Stimulated activated CD4-positive, alpha-beta T cell treated with anti-CD3 and anti-CD28 coated beads, Interleukin-2, amount 100 ng/mL, for 24 hours (primary cell): Measurements from ENCODE around the gene NHLH1.

ENCODE experiments used
- DNase-seq, 2 donors: peaks; one replicate each; pipeline ENCODE4 v3.0.0-alpha.2; 2020

Gene NHLH1

GRCh38 chr1:160413716-160414115 lies 46.8 kb downstream of the NHLH1 start:
- no peak for DNase-seq

- DNase-seq, result no peak
Measured at GRCh38 chr1:160414881-160415280, 48.0 kb downstream of the NHLH1 start.

GRCh38 chr1:160415696-160416290 lies 48.9 kb downstream of the NHLH1 start:
- no peak for DNase-seq

GRCh38 chr1:160416369-160416768 lies 49.5 kb downstream of the NHLH1 start:
- no peak for DNase-seq

GRCh38 chr1:160418483-160418882 lies 51.6 kb downstream of the NHLH1 start:
- no peak for DNase-seq

GRCh38 chr1:160419150-160419837 lies 52.4 kb downstream of the NHLH1 start:
- no peak for DNase-seq

GRCh38 chr1:160419838-160420169 lies 52.9 kb downstream of the NHLH1 start:
- no peak for DNase-seq

- DNase-seq, result no peak
Measured at GRCh38 chr1:160420881-160421842, 54.3 kb downstream of the NHLH1 start.

GRCh38 chr1:160421881-160422280 lies 55.0 kb downstream of the NHLH1 start:
- no peak for DNase-seq
